ENCODE results near the gene SNX10.

SNX10 gene

DNA sequence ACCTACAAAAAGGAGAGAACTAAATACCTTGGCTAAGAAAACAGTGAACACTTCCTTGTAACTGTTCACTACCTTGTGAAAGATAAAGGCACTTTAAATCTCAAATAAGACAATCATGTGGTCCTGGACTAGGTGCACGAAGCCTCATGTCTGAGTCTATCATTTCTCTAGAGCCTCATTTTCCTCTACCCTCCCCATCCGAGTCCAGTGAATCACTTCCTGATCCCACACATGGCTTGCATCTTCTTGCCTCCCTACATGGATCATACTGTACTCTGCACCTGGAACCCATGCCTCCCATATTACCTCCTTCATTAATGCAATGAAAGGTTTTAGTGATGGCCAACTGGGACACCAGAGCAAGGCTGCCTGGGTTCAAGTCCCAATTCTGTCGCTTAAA is 34.5 kb downstream of the SNX10 start:
- H3K27me3 Mint-ChIP-seq (ENCODE audit: low read depth), result peaks cover 4% of the 10 kb centered on the region

DNA sequence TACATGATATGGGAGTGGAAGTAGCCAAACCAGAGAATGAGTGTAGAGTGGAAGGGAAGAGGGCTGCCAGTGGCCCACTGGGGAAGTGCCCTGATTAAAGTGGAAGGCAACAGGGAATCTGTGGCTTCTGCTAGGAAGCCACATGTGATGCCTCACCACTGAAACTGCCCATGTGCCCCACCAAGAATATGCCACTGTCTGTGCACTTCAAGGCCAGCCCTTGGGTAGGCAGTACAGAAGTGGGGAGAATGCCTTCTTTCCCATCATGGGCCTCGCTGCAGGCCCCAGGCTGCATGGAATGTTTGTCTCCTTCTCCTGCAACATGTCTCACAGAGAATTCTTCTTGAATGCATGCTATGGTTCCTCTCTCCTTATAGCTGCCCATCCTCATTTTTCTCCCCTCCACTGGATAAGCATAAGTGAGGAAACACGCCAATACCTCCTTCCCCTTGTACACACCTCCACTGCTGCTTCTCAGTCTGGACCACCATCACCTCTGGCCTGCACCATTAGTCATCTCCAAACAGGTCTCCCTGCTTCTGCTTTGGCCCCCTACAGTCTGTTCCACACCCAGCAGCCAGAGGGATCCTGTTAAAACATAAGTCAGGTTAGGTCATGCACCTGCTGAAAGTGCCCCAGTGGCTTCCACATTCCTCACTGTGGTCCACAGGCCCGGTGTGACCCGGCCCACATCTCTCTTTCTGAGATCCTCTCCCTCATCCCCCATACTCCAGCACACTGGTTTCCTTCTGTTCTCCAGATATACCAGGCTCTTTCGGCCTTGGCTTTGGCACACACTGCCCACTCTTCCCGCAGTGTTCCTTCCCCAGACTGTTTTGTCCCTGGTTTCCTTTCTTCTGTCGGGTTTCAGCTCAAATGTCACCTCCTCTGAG is 37.1 kb downstream of the SNX10 start:
- Mint-ChIP-seq H3K27ac (no peak overlapping the region), H3K27me3 (ENCODE audit: low read depth) (peaks cover 4% of the 10 kb centered on the region), H3K4me3 (no peak overlapping the region), H3K4me1 (no peaks in the 10 kb centered on the region), H3K9me3 (peaks cover 10% of the 10 kb centered on the region), H3K36me3 (ENCODE audit: low read depth) (peaks cover 8% of the 10 kb centered on the region)
- TF ChIP-seq, protein P1, sequence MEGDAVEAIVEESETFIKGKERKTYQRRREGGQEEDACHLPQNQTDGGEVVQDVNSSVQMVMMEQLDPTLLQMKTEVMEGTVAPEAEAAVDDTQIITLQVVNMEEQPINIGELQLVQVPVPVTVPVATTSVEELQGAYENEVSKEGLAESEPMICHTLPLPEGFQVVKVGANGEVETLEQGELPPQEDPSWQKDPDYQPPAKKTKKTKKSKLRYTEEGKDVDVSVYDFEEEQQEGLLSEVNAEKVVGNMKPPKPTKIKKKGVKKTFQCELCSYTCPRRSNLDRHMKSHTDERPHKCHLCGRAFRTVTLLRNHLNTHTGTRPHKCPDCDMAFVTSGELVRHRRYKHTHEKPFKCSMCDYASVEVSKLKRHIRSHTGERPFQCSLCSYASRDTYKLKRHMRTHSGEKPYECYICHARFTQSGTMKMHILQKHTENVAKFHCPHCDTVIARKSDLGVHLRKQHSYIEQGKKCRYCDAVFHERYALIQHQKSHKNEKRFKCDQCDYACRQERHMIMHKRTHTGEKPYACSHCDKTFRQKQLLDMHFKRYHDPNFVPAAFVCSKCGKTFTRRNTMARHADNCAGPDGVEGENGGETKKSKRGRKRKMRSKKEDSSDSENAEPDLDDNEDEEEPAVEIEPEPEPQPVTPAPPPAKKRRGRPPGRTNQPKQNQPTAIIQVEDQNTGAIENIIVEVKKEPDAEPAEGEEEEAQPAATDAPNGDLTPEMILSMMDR (IDR thresholded peaks at IDR 0.05; ENCODE audit: unreplicated experiment in 3 of 3), result no peak

More for the DNA sequence above, 34.5 kb downstream of the SNX10 start:
- H3K4me1 Mint-ChIP-seq, result peaks cover 3% of the 10 kb centered on the region
- no peak overlapping the region for H3K27ac Mint-ChIP-seq
- H3K4me3 Mint-ChIP-seq, result no peak overlapping the region
- TF ChIP-seq, protein P1 (IDR thresholded peaks at IDR 0.05; ENCODE audit: unreplicated experiment in 3 of 3), result no peak
- peaks cover 4% of the 10 kb centered on the region for H3K9me3 Mint-ChIP-seq
- H3K36me3 Mint-ChIP-seq (ENCODE audit: low read depth), result peaks cover 8% of the 10 kb centered on the region

DNA sequence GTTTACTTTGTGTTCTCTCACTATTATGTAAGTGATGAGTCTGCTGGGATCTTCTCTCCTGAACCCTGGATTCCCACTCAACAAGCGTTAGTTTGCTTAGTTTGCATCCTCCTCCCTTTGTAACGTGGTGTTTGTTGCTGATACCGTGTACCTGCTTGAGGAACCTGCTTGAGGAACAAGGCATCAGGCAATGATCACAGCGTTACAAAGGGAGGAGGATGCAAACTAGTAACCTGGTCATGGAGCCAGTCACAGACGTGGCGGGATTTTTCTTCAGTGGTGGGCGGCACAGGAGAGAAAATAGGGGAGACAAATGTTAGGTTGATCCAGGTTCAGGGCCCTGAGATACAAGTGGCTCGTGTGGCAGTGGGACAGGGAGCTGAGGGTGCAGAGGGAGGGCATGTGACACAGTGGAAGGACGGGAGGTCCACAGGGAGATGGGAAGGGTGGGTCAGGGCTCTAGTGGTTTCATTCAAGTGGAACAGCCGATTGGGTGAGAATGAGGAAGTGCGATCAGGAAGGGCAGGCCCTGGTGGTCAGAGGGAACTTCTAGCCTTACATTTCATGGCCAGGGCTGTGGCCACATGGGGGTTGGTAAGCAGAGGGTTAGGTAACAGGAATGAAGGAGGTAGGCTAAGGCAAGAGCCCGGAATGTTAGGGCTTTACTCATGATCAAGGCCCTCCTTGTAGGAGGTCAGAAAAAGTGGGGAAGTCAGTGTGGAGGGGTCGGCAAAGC is 38.0 kb downstream of the SNX10 start:
- H3K4me1 Mint-ChIP-seq, result no peaks in the 10 kb centered on the region
- H3K9me3 Mint-ChIP-seq, result peaks cover 10% of the 10 kb centered on the region
- H3K27ac Mint-ChIP-seq, result no peak overlapping the region
- H3K4me3 Mint-ChIP-seq, result no peak overlapping the region
- peaks cover 8% of the 10 kb centered on the region for H3K36me3 Mint-ChIP-seq (ENCODE audit: low read depth)
- peaks cover 4% of the 10 kb centered on the region for H3K27me3 Mint-ChIP-seq (ENCODE audit: low read depth)
- TF ChIP-seq, protein P1 (IDR thresholded peaks at IDR 0.05; ENCODE audit: unreplicated experiment in 3 of 3), result no peak

DNA sequence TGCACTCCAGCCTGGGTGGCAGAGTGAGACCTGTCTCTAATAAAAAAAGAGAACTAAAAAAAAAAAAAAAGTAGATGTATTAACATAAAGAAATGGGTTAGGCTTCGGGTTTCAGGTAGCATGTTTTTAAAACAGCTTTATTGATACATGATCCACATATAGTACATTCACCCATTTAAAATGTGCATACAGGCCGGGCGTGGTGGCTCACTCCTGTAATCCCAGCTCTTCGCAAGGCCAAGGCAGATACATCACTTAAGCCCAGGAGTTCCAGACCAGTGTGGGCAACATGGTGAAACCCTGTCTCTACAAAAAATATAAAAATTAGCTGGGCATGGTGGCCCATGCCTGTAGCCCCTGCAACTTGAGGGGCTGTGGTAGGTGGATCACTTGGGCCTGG is 39.5 kb downstream of the SNX10 start:
- TF ChIP-seq, protein P1 (IDR thresholded peaks at IDR 0.05; ENCODE audit: unreplicated experiment in 3 of 3), result no peak
- H3K36me3 Mint-ChIP-seq (ENCODE audit: low read depth), result peaks cover 8% of the 10 kb centered on the region
- H3K27me3 Mint-ChIP-seq (ENCODE audit: low read depth), result peaks cover 4% of the 10 kb centered on the region
- H3K27ac Mint-ChIP-seq, result no peak overlapping the region
- no peaks in the 10 kb centered on the region for H3K4me1 Mint-ChIP-seq
- H3K4me3 Mint-ChIP-seq, result no peak overlapping the region
- H3K9me3 Mint-ChIP-seq, result peaks cover 10% of the 10 kb centered on the region

DNA sequence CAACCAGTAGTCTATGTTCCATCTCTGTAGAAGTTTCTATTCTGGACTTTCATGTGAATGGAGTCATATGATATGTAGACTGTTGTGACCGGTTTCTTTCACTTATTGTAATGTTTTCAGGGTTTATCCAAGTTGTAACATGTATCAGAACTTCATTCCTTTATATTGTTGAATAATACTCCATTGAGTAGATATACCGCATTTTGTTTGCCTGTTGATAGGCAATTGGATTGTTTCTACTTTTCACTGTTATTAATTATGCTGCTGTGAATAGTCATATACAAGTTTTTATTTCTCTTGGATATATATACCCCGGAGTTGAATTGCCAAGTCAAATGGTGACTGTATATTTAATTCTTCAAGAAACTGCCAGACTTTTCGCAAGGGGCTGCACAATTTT is 40.1 kb downstream of the SNX10 start:
- no peak overlapping the region for H3K4me3 Mint-ChIP-seq
- TF ChIP-seq, protein P1 (IDR thresholded peaks at IDR 0.05; ENCODE audit: unreplicated experiment in 3 of 3), result no peak
- H3K27ac Mint-ChIP-seq, result no peak overlapping the region
- peaks cover 8% of the 10 kb centered on the region for H3K36me3 Mint-ChIP-seq (ENCODE audit: low read depth)
- no peaks in the 10 kb centered on the region for H3K4me1 Mint-ChIP-seq
- H3K27me3 Mint-ChIP-seq (ENCODE audit: low read depth), result peaks cover 4% of the 10 kb centered on the region
- H3K9me3 Mint-ChIP-seq, result peaks cover 10% of the 10 kb centered on the region

Measured in nephron (organoid).